HepG2 (cell line): ENCODE data around the gene SFXN5. TPM values are rescaled to one million over a fixed set of nuclear protein-coding genes. Genes with fewer than 3 reads are reported as not detected.
A peak's percentile ranks its signal among the peaks of the same experiment; 100 is the strongest.

Experiments used
- ATF7-NPFF ChIP-seq: sonication (generic); formaldehyde crosslinking; IDR thresholded peaks from 2 replicates; pipeline ENCODE4 v1.8.1; 2023; ENCODE audit warnings: mild to moderate bottlenecking, low read depth, missing genetic modification reagents, moderate library complexity
- DDIT3 ChIP-seq: sonication (generic); formaldehyde crosslinking; IDR thresholded peaks from 2 replicates; pipeline ENCODE4 v1.4.0; 2020; ENCODE audit warnings: mild to moderate bottlenecking, missing genetic modification reagents
- ESRRA ChIP-seq: sonication (generic); formaldehyde crosslinking; IDR thresholded peaks from 2 replicates; pipeline ENCODE4 v1.5.1; 2020; ENCODE audit warnings: mild to moderate bottlenecking, low read depth, missing genetic modification reagents
- GPBP1L1 ChIP-seq: sonication (generic); formaldehyde crosslinking; IDR thresholded peaks from 2 replicates; pipeline ENCODE4 v1.5.0; 2020; ENCODE audit warnings: mild to moderate bottlenecking, missing genetic modification reagents
- HES4 ChIP-seq: sonication (generic); formaldehyde crosslinking; IDR thresholded peaks from 2 replicates; pipeline ENCODE4 v1.9.0; 2021; ENCODE audit warnings: mild to moderate bottlenecking, missing genetic modification reagents, borderline replicate concordance
- KDM2A ChIP-seq: sonication (generic); formaldehyde crosslinking; IDR thresholded peaks from 2 replicates; pipeline ENCODE4 v1.4.0; 2020; ENCODE audit warnings: low read depth, missing genetic modification reagents, borderline replicate concordance
- PHB2 ChIP-seq: fragments of 450-650 bp; IDR thresholded peaks from 2 replicates; pipeline ENCODE4 v1.6.1; 2018; ENCODE audit not compliant: partially characterized antibody
- POGK ChIP-seq: sonication (generic); formaldehyde crosslinking; conservative IDR thresholded peaks from 2 replicates; pipeline ENCODE4 v1.8.0; 2022; ENCODE audit warnings: mild to moderate bottlenecking, moderate library complexity, missing genetic modification reagents
- RBM39 ChIP-seq: fragments of 200-400 bp; formaldehyde crosslinking; IDR thresholded peaks from one replicate; pipeline ENCODE4 v1.6.1; 2018; ENCODE audit warnings: antibody characterized with exemption, mild to moderate bottlenecking, low read depth, low read length; ENCODE audit not compliant: poor library complexity, severe bottlenecking
- SAP130 ChIP-seq: IDR thresholded peaks from 2 replicates; pipeline ENCODE4 v1.6.1; 2016; ENCODE audit warnings: low read depth
- SP4 ChIP-seq: sonication (generic); formaldehyde crosslinking; IDR thresholded peaks from 2 replicates; pipeline ENCODE4 v1.8.1; 2023; ENCODE audit warnings: mild to moderate bottlenecking, missing genetic modification reagents
- ZBTB3 ChIP-seq: sonication (generic); formaldehyde crosslinking; IDR thresholded peaks from 2 replicates; pipeline ENCODE4 v1.4.0; 2020; ENCODE audit warnings: low read depth, mild to moderate bottlenecking, moderate library complexity, missing genetic modification reagents, borderline replicate concordance
- ZBTB42 ChIP-seq: sonication (generic); formaldehyde crosslinking; IDR thresholded peaks from 2 replicates; pipeline ENCODE4 v1.5.0; 2020; ENCODE audit warnings: mild to moderate bottlenecking, missing genetic modification reagents
- ZFX ChIP-seq: sonication (generic); formaldehyde crosslinking; IDR thresholded peaks from 2 replicates; pipeline ENCODE4 v1.4.0; 2020; ENCODE audit warnings: mild to moderate bottlenecking, low read depth, missing genetic modification reagents, moderate library complexity
- ZNF275 ChIP-seq: sonication (generic); formaldehyde crosslinking; IDR thresholded peaks from 2 replicates; pipeline ENCODE4 v1.8.0; 2022; ENCODE audit warnings: missing genetic modification reagents, mild to moderate bottlenecking, inconsistent platforms, borderline replicate concordance
- ZNF331 ChIP-seq: sonication (generic); formaldehyde crosslinking; IDR thresholded peaks from 2 replicates; pipeline ENCODE4 v1.4.0; 2020; ENCODE audit warnings: missing genetic modification reagents
- ZNF687 ChIP-seq: sonication (generic); formaldehyde crosslinking; IDR thresholded peaks from 2 replicates; pipeline ENCODE4 v1.5.1; 2020; ENCODE audit warnings: mild to moderate bottlenecking, missing genetic modification reagents, moderate library complexity
- polyA plus RNA-seq, 8 experiments: library from polyadenylated mRNA; depleted of rRNA in 3 of 8; stranded (reverse) in 7 of 8; unstranded in 1 of 8; fragments of >200 nt; fragmentation: Illumina TruSeq in 4 of 8; extraction: Trizol in 4 of 8; gene quantifications; 2 replicates each; pipeline versions ENCODE4 v1.2.1 to v1.2.3, GENCODE V29; 2011 to 2016; ENCODE audit warnings: low read depth in 4 of 8, missing spikeins in 1 of 8, mixed read lengths in 1 of 8; ENCODE audit not compliant: insufficient read depth in 1 of 8
- total RNA-seq, 5 experiments: library from RNA; depleted of rRNA; stranded (reverse); fragments of >200 nt; fragmentation: Illumina TruSeq; extraction: Trizol; gene quantifications; 2 replicates each; pipeline ENCODE4 v1.2.3, GENCODE V29; 2016; ENCODE audit warnings: low read depth in 1 of 5

SFXN5 gene
- total and polyA plus RNA-seq, 2 of the 13 experiments (the other 11 are each of a cell fraction or from before 2014, with no cell fraction given) = 34.9 to 37.4 TPM

GRCh38 chr2:73107211-73107926 is 35.9 kb upstream of the SFXN5 start (continued):
- TF ChIP-seq DDIT3 (no peak), PHB2 (no peak), ZNF687 (CRISPR knock-in tag) (peak; percentile 62), ESRRA (peak; percentile 96), RBM39 (no peak), GPBP1L1 (CRISPR knock-in tag) (no peak), ZNF331 (CRISPR knock-in tag) (peak; percentile 69), KDM2A (CRISPR knock-in tag) (peak; percentile 21; the same call in 1 of the 2 replicates), ATF7-NPFF (CRISPR knock-in tag) (0 out of 2 replicates have a peak, but pooled peaks have one; percentile 31), ZNF275 (CRISPR knock-in tag) (0 out of 2 replicates have a peak, but pooled peaks have one; percentile 22), ZBTB3 (CRISPR knock-in tag) (no peak), ZBTB42 (CRISPR knock-in tag) (peak; percentile 90; the same call in 1 of the 2 replicates), POGK (CRISPR knock-in tag) (0 out of 2 replicates have a peak, but pooled peaks have one; percentile 26), HES4 (CRISPR knock-in tag) (0 out of 2 replicates have a peak, but pooled peaks have one; percentile 29), SAP130 (CRISPR knock-in tag) (peak; percentile 33; the same call in 1 of the 2 replicates), SP4 (CRISPR knock-in tag) (0 out of 2 replicates have a peak, but pooled peaks have one; percentile 42), ZFX (CRISPR knock-in tag) (0 out of 2 replicates have a peak, but pooled peaks have one; percentile 28)
